Fibroblast of mammary gland (primary cell): ENCODE measurements around the gene EIF2D.

Experiments used
- DNase-seq: peaks from one replicate; pipeline ENCODE4 v3.0.0-alpha.2; 2010; ENCODE audit warnings: low read depth
- H3K4me3 ChIP-seq: 2 replicates; pipeline ENCODE4 v1.5.1; 2011; ENCODE audit warnings: low read depth, mild to moderate bottlenecking, low read length, moderate library complexity; ENCODE audit not compliant: control insufficient read depth
- TF ChIP-seq, protein P1 (sequence below): conservative IDR thresholded peaks from 2 replicates; pipeline ENCODE4 v1.5.1; 2011; ENCODE audit warnings: low read depth, low read length, inconsistent platforms; ENCODE audit not compliant: control insufficient read depth, insufficient read depth

EIF2D gene

DNA sequence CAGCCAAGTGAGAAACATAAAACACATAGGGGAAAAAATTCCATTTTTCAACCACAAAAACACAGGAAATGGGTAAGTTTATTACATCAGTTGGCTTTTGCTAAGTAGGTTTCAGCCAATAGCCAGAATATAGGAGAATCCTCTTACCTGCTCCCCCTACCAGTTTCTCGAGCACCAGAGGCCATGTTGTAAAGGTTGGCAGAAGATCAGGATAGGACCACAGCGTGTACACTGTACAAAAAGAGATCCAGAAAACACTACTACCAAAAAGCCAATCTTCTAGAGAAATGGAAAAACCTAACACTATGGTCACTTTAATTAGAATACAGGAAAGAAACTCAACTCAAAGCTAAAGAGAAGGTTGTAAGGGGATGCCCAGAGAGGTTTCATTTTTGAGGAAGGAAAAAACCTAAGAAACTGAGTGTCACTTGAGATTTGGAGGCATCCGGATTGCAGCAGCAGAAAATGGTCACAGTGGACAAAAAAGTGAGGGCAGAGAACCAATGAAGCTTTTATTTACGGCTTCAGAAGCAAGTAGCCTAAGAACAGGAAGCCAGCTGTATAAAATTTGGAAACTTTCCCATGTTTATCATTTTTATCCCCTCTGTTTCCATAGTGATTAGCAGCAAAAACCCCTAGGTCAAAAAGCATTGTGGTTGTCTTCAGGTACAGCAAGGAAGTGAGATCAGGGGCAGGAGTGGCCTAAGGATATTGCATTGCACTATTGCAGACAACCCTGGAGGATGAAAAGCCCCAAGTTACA, 2.9 kb downstream of the EIF2D start:
- no peak overlapping the region for H3K4me3 ChIP-seq
- DNase-seq: no peak
- TF ChIP-seq, protein P1, sequence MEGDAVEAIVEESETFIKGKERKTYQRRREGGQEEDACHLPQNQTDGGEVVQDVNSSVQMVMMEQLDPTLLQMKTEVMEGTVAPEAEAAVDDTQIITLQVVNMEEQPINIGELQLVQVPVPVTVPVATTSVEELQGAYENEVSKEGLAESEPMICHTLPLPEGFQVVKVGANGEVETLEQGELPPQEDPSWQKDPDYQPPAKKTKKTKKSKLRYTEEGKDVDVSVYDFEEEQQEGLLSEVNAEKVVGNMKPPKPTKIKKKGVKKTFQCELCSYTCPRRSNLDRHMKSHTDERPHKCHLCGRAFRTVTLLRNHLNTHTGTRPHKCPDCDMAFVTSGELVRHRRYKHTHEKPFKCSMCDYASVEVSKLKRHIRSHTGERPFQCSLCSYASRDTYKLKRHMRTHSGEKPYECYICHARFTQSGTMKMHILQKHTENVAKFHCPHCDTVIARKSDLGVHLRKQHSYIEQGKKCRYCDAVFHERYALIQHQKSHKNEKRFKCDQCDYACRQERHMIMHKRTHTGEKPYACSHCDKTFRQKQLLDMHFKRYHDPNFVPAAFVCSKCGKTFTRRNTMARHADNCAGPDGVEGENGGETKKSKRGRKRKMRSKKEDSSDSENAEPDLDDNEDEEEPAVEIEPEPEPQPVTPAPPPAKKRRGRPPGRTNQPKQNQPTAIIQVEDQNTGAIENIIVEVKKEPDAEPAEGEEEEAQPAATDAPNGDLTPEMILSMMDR: no peak

DNA sequence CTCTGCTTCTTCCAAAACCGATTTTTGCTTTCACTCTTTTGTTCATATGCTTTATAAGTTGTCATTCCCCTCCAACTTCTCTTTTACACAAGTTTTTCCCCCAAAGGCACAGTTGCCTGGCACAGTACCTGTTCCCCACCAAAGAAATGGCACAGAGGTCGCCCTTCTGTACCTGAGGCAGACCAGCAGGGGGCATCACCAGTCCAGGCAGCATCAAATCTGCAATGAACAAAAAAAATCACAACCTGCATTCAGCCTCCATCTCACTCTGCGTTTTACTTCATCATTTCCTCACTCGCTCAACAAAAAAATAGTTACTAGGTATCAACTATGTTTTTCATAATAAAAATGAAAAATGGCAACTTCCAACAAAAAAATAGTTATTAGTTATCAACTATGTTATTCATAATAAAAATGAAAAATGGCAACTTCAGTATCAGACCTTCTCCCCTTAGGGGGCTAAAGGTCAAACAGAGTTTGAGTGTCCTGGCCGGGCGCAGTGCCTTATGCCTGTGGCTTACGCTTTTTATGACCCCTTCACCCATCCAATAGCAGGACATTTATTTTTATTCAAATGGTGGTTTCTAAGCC, 4.1 kb downstream of the EIF2D start:
- peak; percentile 55 for DNase-seq
- H3K4me3 ChIP-seq: no peak overlapping the region
- TF ChIP-seq, protein P1: peak; percentile 83

DNA sequence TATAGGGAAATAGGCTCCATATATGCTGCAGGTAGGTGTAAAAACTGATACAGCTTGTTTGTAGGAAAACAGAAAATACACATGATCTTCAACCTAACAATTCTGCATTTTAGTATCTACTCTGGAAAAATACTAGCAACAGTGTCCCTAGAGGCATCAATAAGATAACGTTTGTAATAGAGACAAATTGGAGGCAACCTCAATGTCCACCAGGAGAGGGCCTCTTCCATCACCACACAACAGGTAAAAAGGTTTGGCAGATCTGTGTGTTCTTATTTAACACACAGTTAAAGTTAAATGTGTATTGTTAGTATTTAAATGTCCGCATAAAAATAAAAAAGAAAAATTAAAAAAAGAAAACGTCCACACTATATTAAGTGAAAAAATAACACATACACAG, 5.4 kb downstream of the EIF2D start:
- TF ChIP-seq, protein P1: peak; percentile 56
- peak; percentile 43 for DNase-seq
- no peak overlapping the region for H3K4me3 ChIP-seq

DNA sequence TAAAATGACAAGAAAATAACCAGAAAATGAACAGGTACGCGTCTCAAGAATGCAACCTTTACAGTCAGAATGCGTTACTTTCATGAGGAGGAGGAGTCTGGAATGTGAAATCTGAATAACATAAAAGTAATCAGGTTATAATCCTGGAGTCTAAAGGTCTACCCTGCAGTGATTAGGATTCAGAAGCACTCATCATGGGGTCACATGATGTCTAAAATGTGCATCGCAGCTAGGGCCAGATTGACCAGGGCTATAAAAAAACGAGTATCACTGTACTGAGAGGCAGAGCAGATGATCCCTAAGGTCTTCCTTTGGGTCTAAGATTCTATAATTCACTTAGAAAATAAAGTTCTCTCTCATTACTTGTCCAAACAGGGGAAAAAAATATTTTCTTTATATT, 7.4 kb downstream of the EIF2D start:
- no peak for DNase-seq
- TF ChIP-seq, protein P1: no peak
- H3K4me3 ChIP-seq: no peak overlapping the region

DNA sequence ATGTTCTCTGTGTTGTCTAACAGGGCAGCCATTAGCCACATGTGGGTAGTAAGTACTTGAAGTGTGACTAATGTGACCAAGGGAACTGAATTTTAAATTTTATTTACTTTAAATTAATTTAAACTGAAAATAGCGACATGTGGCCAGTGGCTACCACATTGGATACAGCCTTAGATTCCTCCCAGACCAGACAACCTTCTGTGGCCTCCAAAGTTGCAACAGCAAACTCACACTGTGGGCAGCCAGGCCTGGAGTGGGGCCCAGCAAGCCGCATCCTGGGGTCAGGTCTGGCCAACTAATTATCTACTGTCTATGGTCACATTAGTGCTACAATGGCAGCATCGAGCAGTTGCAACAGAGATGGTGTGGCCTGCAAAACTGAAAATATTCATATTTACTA, 11.7 kb downstream of the EIF2D start:
- TF ChIP-seq, protein P1: no peak
- DNase-seq: no peak
- no peak overlapping the region for H3K4me3 ChIP-seq

DNA sequence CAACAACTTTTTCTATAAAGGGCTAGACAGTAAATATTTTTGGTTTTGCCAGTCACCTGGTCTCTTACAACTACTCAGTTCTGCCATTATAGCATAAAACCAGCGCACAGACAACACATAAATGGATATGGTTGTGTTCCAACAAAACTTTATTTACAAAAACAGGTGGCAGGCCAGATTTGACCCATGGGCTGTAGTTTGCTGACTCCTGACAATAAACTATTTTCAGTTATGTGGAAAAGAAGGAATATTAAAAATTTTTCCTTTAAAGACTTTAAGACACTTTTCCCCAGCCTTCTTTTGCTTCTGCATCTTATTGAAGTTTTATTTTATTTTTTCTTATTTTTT, 16.0 kb downstream of the EIF2D start:
- no peak for DNase-seq
- H3K4me3 ChIP-seq: no peak overlapping the region
- TF ChIP-seq, protein P1: no peak
